Ishikawa (cell line): Measurements from ENCODE around the gene APBA3.

Experiments
- CREB1 ChIP-seq: IDR thresholded peaks from 2 replicates; pipeline ENCODE4 v1.6.1; 2012; ENCODE audit warnings: low read depth
- EGR1 ChIP-seq: IDR thresholded peaks from 2 replicates; pipeline ENCODE4 v1.6.1; 2012
- EP300 ChIP-seq: IDR thresholded peaks from 2 replicates; pipeline ENCODE4 v1.6.1; 2012; ENCODE audit warnings: borderline replicate concordance
- FOXM1 ChIP-seq: IDR thresholded peaks from 2 replicates; pipeline ENCODE4 v1.6.1; 2012; ENCODE audit warnings: low read depth, borderline replicate concordance
- MAX ChIP-seq: IDR thresholded peaks from 2 replicates; pipeline ENCODE4 v1.6.1; 2012
- NFIC ChIP-seq: IDR thresholded peaks from 2 replicates; pipeline ENCODE4 v1.6.1; 2012
- RAD21 ChIP-seq: IDR thresholded peaks from 2 replicates; pipeline ENCODE4 v1.6.1; 2012; ENCODE audit warnings: low read depth
- REST ChIP-seq: IDR thresholded peaks from 2 replicates; pipeline ENCODE4 v1.6.1; 2012; ENCODE audit warnings: low read depth, mild to moderate bottlenecking
- TAF1 ChIP-seq: IDR thresholded peaks from 2 replicates; pipeline ENCODE4 v1.6.1; 2012; ENCODE audit warnings: low read depth, mild to moderate bottlenecking
- TCF12 ChIP-seq: IDR thresholded peaks from 2 replicates; pipeline ENCODE4 v1.6.1; 2012; ENCODE audit warnings: low read depth
- USF1 ChIP-seq: IDR thresholded peaks from 2 replicates; pipeline ENCODE4 v1.6.1; 2012

GRCh38 chr19:3785938-3786824 is 24.7 kb upstream of the APBA3 start, which contains the start of gene MATK:
- TF ChIP-seq MAX, result no peak
- no peak for TF ChIP-seq REST
- TF ChIP-seq FOXM1, result no peak
- no peak; the same call in 1 of the 2 replicates for TF ChIP-seq TCF12
- no peak for TF ChIP-seq EP300
- TF ChIP-seq TAF1, result no peak
- no peak for TF ChIP-seq NFIC
- no peak for TF ChIP-seq EGR1
- no peak for TF ChIP-seq USF1
- no peak for TF ChIP-seq CREB1
- no peak for TF ChIP-seq RAD21
